ENCODE results near the gene KDSR.

DNA sequence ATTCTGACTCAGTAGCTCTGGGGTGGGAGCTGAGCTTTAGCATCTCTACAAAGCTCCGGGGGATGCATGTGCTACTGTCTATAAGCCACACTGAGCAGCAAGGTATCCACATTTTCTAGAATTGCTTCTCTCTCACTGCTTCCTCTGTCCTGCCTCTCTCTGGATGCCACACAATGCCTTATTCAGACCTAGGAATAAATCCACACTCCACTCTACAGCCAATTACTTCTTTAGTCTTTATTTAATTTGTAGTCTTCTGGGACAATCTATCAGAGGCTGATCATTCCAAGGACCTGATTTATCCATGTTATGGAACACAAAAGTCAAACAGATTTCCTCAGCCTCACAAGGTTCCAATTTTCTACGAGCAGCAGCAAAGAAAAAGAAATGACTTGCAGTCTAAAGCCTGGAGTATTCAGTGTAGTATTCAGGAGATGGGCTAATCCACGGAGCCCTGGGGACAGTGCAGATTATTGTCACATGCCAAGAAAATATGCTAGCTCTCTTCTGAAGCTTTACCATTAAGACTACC, 51.8 kb downstream of the KDSR start:
- TF ChIP-seq POLR2AphosphoS5 (IDR thresholded peaks at IDR 0.05; ENCODE audit: low read depth, low read length) = no peak
- TF ChIP-seq, protein P1, sequence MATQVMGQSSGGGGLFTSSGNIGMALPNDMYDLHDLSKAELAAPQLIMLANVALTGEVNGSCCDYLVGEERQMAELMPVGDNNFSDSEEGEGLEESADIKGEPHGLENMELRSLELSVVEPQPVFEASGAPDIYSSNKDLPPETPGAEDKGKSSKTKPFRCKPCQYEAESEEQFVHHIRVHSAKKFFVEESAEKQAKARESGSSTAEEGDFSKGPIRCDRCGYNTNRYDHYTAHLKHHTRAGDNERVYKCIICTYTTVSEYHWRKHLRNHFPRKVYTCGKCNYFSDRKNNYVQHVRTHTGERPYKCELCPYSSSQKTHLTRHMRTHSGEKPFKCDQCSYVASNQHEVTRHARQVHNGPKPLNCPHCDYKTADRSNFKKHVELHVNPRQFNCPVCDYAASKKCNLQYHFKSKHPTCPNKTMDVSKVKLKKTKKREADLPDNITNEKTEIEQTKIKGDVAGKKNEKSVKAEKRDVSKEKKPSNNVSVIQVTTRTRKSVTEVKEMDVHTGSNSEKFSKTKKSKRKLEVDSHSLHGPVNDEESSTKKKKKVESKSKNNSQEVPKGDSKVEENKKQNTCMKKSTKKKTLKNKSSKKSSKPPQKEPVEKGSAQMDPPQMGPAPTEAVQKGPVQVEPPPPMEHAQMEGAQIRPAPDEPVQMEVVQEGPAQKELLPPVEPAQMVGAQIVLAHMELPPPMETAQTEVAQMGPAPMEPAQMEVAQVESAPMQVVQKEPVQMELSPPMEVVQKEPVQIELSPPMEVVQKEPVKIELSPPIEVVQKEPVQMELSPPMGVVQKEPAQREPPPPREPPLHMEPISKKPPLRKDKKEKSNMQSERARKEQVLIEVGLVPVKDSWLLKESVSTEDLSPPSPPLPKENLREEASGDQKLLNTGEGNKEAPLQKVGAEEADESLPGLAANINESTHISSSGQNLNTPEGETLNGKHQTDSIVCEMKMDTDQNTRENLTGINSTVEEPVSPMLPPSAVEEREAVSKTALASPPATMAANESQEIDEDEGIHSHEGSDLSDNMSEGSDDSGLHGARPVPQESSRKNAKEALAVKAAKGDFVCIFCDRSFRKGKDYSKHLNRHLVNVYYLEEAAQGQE (IDR thresholded peaks at IDR 0.05; ENCODE audit: insufficient read depth in 1 of 2, low read depth in 2 of 2, low read length in 2 of 2) = no peak

Measured in PFSK-1 (cell line).